PFSK-1 (cell line): Measurements from ENCODE around the gene PIK3R1.

ENCODE experiments used
- FOXP2 ChIP-seq: optimal IDR thresholded peaks from 2 replicates; pipeline ENCODE3; 2011; ENCODE audit warnings: borderline replicate concordance, control low read depth, inconsistent platforms; ENCODE audit not compliant: insufficient read depth; ENCODE audit errors: extremely low read length, extremely low read depth
- POLR2AphosphoS5 ChIP-seq: IDR thresholded peaks from 2 replicates; pipeline ENCODE4 v1.6.1; 2012; ENCODE audit warnings: low read depth, mild to moderate bottlenecking, control low read depth, low read length, moderate library complexity
- SIN3A ChIP-seq: IDR thresholded peaks from 2 replicates; pipeline ENCODE4 v1.6.1; 2012; ENCODE audit warnings: mild to moderate bottlenecking, low read length, moderate library complexity, borderline replicate concordance; ENCODE audit not compliant: insufficient read depth
- TAF1 ChIP-seq: IDR thresholded peaks from 2 replicates; pipeline ENCODE4 v1.6.1; 2012; ENCODE audit warnings: low read length, control low read depth, borderline replicate concordance; ENCODE audit not compliant: insufficient read depth
- TF ChIP-seq, protein P1 (sequence below), 2 experiments: IDR thresholded peaks; 2 replicates each; pipeline versions ENCODE4 v1.6.1 to v1.8.0; 2011 to 2012; ENCODE audit warnings: low read depth in 2 of 2, low read length in 2 of 2, control low read depth in 1 of 2, inconsistent platforms in 1 of 2, mild to moderate bottlenecking in 1 of 2, moderate library complexity in 1 of 2; ENCODE audit not compliant: insufficient read depth in 1 of 2

PIK3R1 gene

DNA sequence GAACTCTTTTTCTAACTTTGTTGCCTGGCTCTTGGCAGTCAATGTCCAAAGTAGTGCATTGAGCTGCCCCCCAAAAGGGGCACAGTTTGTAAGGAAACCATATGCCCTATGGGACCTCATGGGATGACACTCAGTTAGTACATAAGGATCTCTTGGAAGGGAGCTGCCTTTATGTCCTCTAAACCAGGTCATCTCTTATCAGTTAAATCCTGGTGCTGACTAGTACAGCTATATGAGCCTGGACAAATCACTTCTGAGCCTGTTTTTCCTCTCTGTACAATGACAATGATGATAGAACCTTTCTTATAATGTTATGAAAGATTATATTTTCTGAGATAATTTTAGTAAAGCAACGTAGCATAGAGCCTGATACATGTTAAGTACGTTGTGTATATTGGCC, 44.1 kb downstream of the PIK3R1 start:
- TF ChIP-seq POLR2AphosphoS5 (no peak), SIN3A (no peak), FOXP2 (no peak), TAF1 (no peak)
- TF ChIP-seq, protein P1, sequence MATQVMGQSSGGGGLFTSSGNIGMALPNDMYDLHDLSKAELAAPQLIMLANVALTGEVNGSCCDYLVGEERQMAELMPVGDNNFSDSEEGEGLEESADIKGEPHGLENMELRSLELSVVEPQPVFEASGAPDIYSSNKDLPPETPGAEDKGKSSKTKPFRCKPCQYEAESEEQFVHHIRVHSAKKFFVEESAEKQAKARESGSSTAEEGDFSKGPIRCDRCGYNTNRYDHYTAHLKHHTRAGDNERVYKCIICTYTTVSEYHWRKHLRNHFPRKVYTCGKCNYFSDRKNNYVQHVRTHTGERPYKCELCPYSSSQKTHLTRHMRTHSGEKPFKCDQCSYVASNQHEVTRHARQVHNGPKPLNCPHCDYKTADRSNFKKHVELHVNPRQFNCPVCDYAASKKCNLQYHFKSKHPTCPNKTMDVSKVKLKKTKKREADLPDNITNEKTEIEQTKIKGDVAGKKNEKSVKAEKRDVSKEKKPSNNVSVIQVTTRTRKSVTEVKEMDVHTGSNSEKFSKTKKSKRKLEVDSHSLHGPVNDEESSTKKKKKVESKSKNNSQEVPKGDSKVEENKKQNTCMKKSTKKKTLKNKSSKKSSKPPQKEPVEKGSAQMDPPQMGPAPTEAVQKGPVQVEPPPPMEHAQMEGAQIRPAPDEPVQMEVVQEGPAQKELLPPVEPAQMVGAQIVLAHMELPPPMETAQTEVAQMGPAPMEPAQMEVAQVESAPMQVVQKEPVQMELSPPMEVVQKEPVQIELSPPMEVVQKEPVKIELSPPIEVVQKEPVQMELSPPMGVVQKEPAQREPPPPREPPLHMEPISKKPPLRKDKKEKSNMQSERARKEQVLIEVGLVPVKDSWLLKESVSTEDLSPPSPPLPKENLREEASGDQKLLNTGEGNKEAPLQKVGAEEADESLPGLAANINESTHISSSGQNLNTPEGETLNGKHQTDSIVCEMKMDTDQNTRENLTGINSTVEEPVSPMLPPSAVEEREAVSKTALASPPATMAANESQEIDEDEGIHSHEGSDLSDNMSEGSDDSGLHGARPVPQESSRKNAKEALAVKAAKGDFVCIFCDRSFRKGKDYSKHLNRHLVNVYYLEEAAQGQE (IDR thresholded peaks at IDR 0.05; ENCODE audit: insufficient read depth in 1 of 2, low read depth in 2 of 2, low read length in 2 of 2) = no peak

DNA sequence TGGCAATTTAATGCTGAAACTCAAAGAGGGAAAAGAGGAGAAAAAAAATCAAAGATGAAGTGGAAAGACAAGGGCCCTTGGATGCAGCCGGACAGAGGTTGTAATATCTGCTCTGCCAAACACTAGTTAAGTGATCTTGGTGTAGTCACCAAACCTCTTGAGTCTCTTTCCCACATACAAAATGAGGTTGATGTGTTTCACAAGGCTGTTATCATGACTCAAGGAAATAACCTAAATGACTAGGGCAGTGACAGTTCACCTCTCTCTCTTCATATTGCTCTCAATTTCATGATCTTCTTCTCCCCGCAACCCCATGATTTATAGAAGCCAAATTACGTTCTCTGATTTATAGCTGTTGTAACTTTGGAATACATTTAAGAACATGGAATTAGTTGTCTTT, 44.9 kb downstream of the PIK3R1 start:
- TF ChIP-seq, protein P1 (IDR thresholded peaks at IDR 0.05; ENCODE audit: insufficient read depth in 1 of 2, low read depth in 2 of 2, low read length in 2 of 2) = no peak
- no peak for TF ChIP-seq TAF1
- no peak for TF ChIP-seq SIN3A
- no peak for TF ChIP-seq POLR2AphosphoS5
- no peak for TF ChIP-seq FOXP2

DNA sequence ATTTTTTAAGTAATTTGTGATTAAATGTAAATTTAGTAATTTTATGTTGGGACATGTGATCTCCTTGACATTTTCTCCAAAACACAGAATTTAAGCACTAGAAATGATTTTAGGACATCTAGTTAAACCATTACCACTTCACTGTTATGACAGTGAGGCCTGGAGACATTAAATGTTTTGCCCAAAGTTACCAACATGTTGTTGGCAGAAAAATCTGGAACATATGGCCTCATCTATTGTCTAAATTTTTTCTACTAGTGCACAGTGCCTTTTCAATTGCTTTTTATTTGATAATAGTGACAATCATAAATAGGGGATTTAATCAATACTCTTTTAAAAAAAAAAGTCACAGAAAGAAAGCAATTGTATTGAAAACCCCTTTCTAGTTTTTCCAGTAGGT, 45.6 kb downstream of the PIK3R1 start:
- TF ChIP-seq, protein P1 (IDR thresholded peaks at IDR 0.05; ENCODE audit: insufficient read depth in 1 of 2, low read depth in 2 of 2, low read length in 2 of 2) = no peak
- TF ChIP-seq TAF1 = no peak
- TF ChIP-seq FOXP2 = no peak
- TF ChIP-seq POLR2AphosphoS5 = no peak
- TF ChIP-seq SIN3A = no peak

DNA sequence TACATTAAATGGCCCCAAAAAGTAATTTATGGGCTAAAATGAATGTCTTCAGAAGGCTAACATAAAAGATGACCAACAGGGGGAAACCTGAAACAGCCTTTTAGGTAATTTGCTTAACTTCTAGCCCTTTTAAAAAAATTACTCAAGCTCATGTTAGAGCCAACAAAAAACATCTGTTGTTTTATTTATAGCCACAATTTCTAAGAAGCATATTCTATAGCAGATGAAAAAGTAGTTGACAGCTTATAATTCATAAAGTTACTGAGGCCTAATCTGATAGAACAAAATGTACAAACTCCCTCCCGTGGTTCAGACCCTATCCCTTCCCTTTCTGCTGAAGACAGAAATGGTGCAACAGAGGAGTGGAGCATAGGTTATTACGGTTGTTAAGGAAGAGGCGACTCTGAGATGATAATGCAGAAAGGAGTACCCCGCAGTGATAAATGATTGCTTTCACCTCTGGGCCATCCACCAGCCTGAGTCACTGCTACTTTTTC, 46.1 kb downstream of the PIK3R1 start:
- no peak for TF ChIP-seq TAF1
- no peak for TF ChIP-seq POLR2AphosphoS5
- no peak for TF ChIP-seq SIN3A
- TF ChIP-seq FOXP2 = no peak
- TF ChIP-seq, protein P1 (IDR thresholded peaks at IDR 0.05; ENCODE audit: insufficient read depth in 1 of 2, low read depth in 2 of 2, low read length in 2 of 2) = no peak
